DMS153 treated with DMSO at 0.1 percent for 48 hours (cell line): Measurements from ENCODE around the gene ATP6V1F.

Experiments used
- DNase-seq: peaks from one replicate; lab custom pipeline; 2025; ENCODE audit not compliant: unreplicated experiment; lab: John Stamatoyannopoulos, UW

Gene ATP6V1F

DNA sequence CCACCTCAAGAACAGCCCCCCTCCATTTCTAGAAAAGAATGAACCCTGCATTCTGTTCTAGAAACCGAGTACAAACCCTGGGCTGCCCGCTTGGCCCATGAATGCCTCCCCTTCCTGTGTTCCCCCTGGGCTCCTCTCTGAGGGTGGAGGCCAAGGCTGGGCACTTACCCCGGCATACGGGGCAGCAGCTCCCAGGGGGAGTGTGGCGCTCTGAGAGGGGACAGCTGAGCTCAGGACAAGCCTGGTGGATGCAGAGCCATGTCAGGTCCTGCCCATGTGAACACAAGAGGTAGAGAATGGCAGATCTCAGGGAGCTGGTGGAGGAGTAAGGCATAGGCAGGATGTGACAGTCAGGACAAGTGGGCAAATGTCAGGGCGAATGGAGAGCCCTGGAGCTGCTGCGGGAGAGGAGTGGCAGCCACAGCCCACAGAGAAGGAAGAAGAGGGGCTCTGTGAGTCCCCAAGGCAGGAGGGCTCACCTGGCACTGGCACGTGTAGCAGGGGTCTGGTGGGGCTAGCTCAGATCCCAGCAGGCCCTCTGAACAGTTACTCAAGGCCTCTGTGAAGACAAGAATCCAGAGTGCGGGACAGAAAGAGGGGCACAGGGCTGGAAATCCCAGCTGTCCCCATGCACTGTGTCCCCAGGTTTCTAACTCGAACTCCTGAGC lies 18.9 kb downstream of the ATP6V1F start:
- DNase-seq: no peak

DNA sequence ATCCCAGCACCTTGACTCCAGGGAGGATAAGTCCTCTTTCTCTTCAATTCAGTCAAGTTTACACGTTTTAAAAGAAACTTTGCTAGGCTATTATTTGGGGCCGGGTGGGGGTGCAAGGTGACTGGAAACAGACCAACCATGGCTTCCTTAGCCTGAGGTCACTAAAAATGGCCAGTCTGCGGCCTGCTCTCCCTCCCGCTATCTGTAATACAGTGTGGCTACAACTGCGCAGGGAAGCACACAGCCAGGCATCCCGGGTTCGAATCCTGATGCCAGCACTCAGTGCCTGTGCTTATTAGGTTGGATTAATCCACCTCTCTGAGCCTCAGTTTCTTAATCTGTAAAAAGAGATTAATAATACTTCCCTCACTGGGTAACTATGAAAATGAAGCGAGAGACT lies 19.5 kb downstream of the ATP6V1F start:
- DNase-seq: no peak

DNA sequence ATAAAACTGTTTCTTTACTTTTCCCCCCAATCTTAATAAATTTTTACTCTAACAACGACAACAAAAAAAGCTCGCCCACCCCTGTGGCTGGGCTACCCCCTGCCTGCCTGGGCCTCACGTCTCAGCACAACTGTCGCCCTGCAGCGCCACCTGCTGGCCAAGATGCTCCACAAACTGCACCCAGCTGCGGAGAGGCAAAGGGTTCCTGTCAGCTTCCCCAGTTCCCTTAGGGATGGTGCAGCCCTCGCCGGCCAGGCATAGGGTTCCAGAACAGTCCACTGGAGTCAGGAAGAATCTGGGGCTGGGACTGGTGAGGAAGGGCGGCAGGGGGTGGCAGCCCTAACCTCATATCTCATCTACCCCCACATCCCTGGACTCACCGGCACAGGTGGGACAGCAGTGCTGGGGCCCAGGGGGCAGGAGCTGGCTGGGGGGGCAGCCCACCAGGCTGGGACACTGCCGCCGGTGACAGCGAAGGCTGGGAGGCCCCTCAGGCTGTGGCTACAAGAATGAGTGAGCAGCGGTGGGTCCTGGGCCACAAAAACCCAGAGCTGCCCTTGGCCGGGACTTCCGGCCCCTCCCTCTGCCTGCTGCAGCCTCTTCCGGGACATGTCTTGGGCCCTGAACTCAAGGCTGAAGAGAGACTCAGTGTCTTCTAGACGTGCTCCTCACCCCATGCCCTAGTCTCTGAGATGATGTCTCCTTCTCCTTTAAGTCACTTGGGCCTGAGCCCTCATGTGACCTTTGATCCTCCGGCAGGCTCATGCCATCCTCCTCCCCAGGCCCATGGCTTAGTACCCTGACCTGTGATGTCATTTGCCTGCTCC lies 21.2 kb downstream of the ATP6V1F start:
- DNase-seq: peak; percentile 32

DNA sequence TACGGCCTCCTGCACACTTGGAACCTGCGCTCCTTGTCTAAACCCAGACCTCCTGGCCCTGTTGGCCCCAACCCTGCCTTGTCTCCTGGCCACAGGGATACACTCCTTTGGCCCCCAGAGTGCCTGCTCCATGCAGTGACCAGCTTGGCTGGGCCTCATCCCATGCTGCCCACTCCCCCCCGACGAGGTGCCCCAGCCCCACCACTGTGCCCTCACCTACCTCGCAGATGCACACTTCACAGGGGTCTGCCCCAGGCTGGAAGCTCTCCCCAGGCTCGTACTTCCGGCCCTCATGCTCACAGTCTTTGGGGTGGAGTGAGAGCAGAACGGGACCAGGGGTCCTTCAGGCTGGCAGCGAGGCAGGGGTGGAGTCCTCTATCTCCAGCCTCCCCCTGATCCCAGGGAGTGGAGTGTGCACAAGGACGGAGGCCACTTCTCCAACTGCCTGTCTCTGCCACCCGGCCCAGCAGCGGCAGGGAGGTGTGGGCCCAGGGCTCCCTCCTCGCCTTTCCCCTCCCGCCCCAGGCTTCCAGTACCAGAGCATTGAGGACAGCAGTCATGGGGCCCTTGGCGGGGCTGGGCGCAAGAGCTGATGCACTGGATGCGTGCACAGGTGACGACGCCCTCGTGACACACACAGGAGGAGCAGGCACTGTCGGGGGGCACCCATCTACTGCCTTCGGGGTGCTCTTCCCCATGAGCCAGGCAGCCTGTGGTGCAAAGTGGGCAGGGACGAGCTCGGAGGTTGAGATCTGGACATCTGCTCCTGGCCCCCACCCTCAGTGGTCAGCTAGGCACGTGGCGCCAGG lies 22.1 kb downstream of the ATP6V1F start:
- no peak for DNase-seq

DNA sequence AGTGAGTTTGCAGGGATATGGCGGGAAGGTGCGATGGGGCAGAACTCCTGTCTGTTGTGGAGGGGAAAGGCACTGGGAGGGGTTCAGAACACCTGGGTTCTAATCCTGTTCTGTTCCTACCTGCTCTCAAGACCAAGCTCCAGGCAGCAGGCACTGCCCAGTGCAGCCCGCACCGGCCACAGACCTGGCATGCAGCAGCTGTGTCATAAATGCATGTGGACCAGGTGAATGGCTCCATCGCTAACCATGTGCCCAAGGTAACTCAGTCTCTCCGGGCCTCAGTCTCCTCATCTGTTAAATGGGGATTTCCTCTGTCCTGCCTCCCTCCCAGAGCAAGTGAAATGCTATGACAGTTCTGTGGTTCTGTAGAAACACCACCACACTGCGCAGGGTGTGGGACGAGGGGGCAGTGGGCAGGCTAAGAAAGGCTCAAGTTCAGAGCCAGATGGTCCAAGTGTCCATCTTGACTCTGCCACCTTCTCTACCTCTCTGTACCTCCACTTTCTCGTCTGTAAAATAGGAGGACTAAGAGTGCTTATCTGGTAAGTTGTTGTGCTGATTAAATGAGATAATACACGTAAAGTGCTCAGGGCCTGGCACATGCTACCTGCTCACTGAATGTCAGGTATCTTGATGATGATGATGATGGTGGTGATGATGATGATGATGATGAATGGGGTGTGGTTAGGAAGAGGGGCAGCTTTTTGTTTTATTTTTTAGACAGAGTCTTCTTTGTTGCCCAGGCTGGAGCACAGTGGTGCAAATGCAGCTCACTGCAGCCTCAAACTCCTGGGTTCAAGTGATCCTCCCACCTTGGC lies 22.9 kb downstream of the ATP6V1F start:
- no peak for DNase-seq

DNA sequence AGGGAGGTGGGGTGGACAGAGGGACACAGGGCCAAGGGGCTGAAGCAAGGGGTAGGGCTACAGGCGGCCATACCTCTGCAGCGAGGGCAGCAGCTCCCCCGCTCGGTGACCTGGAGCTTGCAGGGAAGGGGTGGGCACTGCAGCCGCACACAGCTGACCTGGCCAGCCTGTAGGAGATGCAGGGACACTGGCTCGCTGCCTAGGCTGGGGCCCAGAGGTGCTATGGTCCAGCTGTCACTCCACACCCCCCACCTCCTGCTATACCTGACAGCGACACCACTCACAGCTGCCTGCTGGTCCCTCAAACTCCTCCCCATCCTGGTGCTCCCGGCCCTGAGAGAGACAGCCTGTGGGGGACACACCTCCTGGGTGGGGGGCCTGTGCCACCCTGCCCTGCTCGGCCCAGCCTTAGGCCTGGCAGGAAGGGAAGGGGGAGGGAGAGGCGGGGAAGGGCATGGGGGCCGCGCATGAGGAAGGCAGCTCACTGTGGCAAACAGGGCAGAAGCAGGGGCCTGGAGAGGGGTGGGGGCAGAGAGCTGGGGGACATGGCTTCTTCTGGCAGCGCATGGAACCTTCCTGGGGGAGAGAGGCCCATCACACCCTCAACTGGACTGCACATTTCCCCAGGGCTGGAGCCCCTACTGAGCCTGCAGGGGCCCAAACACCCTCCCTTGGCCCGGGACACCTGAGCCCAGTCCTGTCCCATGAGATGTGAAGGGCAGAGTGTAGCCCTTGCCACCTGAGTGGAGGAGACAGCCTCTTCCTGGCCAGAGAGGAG lies 23.9 kb downstream of the ATP6V1F start:
- no peak for DNase-seq

DNA sequence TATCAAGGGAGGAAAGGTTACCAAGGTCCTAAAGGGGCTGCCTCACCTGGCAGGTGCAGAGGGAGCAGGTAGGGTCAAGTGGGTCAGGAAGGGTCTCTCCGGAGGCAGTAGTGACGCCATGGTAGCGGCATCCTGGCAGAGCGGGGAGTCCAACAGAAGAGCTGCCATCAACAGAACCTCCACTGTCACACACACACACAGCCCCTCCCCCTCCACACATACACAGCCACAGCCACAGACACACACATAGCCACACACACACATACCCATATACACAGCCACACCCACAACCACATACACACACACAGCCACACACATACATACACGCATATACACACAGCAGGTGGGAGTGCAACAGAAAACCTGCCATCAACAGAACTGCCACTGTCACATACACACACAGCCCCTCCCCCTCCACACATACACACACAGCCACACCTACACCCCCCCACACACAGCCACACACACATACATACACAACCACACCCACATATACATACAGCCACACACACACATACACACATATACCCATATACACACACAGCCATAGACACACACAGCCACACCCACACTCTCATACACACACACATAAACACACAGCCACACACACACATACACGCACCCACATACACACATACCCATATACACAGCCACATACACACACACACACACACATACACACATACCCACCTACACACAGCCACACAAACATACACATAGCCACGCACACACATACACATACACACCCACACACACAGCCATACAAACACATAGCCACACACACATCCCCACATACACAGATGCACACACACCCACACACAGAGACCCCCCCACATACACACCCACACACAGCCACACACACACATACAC lies 24.7 kb downstream of the ATP6V1F start:
- DNase-seq: no peak

DNA sequence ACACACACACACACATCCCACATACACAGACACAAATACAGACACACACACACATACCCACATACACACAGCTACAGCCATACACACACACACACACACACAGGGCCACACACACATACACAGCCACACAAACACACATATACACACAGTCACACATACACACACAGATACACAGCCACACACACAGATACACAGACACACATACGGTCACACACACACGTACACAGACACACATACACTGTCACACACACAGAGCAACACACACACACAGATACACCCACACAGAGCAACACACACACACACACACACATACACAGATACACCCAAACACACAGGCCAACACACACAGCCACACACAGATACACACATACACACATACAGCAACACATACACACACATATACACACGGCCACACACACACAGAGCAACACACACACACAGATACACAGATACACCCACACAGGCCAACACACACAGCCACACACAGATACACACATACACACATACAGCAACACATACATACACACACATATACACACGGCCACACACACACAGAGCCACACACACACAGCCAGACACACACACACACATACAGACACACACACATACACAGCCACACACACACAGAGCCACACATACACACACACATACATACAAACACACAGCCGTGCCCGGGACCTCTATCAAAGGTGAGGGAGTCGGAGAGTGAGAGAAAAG lies 25.5 kb downstream of the ATP6V1F start:
- no peak for DNase-seq

DNA sequence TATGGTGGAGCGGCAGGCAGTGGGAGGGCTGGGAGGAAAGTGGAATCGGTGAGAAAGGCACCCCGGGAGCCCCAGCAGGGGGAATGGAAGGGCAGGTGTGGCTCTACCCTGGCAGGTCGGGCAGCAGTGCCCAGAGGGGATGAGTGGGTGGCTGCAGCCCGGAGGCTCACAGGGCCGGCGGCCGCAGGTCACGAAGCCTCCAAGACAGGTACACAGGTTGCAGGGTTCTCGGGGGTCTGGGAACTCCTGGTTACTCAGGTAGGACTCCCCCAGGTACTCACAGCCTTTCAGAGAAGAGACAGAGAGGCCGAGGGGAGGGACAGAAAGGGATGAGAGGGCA lies 26.1 kb downstream of the ATP6V1F start:
- no peak for DNase-seq

DNA sequence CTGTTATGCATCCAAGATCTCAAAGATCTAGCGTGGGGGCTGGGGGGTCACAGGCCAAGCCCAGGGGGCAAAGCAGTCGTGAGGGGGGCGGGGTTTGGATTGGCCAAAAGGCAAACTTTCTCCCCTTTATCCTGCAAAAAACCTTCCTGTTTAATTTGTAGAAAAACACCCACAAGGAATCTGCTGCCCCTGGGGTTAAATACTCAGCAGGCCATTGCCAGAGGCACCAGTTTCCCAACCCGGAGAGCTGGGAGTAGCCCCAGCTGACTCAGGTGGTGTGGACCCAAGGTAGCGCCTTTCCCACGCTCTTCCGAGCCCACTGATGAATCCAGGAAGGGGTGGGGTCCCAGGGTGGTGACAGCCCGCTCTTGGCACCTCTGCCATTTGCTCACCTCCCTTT lies 26.5 kb downstream of the ATP6V1F start:
- no peak for DNase-seq

DNA sequence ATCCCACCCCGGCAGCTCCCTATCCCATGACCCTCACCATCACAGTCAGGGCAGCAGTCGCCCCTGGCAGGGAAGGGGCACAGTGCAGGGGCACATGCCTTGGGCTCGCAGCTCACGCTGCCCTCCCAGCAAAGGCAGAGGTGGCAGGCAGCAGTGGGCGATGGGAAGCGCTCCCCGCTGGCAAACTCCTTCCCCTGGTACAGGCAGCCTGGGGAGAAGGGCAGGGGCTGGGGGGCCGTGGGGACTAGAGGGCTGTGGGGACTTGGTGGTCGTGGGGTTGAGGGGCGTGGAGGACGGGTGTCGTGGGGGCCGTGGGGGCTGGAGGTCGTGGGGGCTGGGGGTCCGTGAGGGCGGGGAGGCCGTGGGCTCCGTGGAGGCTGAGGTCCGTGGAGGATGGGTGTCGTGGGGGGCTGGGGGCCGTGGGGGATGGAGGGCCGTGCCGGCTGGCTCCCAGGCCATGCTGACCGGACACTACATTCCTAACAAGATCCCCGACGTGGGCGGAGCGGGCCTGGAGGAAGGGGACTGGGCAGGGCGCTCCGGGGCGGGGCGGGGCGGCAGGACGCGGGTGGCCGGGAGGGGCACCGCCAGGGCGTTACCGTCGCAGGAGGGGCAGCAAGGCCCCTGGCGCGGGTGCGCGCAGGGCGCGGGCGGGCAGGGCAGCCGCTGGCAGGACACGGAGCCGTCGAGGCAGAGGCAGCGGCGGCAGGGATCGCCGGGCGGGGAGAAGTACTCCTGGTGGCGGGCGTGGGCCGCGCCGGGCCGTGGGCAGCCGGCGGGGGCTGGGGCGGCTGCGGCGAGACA lies 27.9 kb downstream of the ATP6V1F start:
- DNase-seq: no peak

DNA sequence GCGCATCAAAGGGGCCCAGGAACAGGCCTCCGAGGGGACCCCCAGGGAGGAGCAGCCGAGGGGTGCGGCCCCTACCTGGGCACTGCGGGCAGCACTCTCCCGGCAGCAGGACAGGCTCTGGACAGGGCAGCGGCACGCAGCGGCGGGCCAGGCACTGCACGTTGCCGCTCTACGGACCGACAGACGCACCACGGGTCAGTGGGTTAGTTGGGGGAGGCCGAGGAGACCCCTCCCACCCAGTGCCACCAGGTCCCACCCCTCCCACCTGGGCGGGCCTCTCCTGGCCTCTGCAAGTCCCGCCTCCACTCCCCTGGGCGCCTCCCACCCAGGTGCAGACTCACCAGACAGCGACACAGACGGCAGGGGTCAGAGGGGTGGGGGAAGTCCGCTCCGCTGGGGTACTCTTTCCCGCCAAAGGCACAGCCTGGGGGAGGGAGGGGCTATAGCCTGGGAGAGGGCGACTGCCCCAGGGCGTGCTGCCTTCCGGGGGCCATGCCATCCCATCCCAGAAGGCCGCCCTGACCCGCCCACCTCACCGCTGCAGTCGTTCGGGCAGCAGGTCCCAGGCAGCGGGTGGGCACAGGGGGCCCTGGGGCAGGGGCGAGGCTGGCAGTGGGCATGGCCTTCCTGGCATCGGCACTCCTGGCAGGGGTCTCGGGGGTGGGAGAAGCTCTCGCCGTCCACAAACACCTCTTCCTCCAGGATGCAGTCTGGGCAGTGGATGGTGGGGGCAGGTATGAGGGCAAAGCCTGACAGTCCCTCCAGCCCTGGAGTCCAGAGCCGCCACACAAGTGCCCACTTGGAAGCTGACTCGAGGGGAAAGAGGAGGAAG lies 28.7 kb downstream of the ATP6V1F start:
- no peak for DNase-seq

DNA sequence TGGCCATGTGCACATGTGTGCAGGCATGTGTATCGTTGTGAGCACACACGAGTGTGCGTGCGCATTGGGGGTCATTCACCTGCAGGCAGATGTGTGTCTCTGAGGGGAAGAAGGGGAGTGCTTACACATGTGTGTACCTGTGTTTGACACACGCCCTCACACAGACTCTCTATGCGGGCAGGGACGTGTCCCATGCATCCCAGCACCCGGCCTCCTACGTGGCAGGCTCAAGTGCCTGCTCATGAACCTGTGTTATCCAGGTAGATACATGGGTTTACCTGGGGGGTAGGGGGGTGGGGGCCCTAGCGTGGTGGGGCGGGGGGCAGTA lies 29.2 kb downstream of the ATP6V1F start:
- no peak for DNase-seq

DNA sequence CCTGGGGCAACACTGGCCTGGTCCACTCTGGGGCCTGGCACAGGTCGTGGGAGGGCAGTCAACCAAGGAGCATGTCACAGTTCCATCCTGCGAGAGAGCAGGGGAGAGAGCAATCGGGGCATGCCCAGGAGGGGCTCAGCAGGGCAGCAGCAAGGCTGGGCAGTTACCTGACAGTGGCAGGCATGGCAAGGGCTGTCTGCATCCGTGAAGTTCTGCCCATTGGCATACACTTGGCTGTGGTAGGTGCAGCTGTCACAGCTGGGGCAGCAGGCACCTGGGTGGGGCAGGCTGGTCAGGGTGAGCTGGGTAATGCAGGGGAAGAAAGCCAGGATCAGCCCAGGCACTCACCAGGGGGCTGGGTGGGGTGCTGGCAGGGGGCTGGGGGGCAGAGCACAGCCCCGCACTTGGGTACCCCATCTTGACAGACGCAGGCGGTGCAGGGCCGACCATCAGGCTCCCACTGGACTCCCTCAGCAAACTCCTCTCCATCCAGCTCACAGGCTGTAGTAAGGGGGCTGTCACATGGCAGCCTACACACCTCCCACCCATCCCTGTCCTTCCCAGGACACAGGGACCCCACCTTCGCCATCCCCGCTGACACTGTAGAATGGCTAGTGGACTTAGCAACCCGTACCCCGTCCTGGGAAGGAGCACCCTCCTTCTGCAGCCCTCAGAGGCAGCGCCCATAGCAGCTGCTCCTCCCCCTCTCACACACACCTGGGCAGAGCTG lies 30.0 kb downstream of the ATP6V1F start:
- DNase-seq: no peak

DNA sequence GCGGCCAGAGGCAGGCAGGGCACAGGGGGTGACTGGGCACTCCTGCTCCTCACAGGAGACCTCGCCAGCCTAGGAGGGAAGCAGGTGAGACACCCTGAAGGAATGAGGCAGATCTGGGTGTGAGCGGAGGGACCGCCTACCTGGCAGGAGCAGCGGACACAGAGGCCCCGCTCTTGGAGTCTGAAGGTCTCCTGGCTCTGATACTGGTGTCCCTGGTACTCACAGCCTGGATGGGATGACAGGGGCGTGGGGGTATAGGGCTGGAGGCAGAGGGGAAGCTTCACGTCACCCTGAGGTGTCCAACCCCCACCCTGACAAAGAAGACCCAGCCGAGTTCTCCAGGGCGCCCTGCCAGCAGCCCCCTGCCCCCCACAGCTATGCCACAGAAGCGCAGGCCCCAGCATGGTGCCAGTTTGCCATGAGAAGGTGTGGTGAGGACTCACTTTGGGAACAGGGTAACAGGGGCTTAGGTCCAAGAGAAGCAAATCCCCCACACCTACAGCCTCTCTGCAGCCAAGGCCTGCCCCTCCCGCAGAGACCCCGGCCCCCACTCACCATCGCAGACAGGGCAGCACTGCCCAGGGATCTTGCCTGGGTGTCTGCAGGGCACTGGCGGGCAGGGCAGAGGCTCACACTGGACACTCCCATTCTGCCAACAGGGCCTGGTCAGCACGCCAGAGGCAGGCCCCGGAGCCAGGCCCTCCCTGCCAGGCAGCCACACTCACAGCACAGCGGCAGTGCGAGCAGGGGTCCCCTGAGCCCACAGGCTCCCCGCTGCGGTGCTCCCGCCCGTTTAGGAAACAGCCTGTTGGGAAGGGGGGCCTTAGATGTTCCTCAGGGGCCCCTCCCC lies 30.8 kb downstream of the ATP6V1F start:
- DNase-seq: no peak

DNA sequence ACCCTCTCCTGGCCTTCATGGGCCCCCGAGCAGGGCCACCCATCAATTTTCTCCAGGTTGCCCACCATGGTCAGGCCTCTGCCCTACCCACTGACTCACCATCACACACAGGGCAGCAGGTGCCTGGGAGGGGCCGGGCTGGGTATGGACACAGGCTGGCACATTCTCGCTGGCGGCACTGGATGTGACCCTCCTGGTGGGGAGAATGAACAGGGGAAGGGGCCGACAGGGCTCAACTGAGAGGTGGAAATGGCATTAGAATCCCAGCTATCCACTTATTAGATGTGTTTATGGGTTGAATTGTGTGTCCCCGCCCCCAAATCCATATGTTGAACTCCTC lies 31.4 kb downstream of the ATP6V1F start:
- DNase-seq: no peak
